Esophagus squamous epithelium (tissue), 5 donors: Measurements from ENCODE around the gene EPC1. TPM values are rescaled to one million over a fixed set of nuclear protein-coding genes. Genes with fewer than 3 reads are reported as not detected.

Source experiments
- DNase-seq: peaks from one replicate; lab custom pipeline; 2025; lab: John Stamatoyannopoulos, UW
- H3K27ac ChIP-seq, 4 donors: fragments of 200-600 bp; sonication (generic); one replicate each; pipeline ENCODE4 v1.5.1; 2016 to 2019; ENCODE audit warnings: mild to moderate bottlenecking in 1 of 4
- H3K27me3 ChIP-seq, 4 donors: fragments of 200-600 bp; sonication (generic); 1 replicate in 3 of 4; 2 replicates in 1 of 4; pipeline versions ENCODE4 v1.5.1 to v1.6.0; 2017 to 2021; ENCODE audit warnings: antibody characterized with exemption in 1 of 4
- H3K36me3 ChIP-seq, 3 donors: fragments of 200-600 bp; sonication (generic); one replicate each; pipeline ENCODE4 v1.5.1; 2016 to 2019
- H3K4me1 ChIP-seq, 3 donors: fragments of 200-600 bp; sonication (generic); one replicate each; pipeline ENCODE4 v1.5.1; 2017 to 2019
- H3K4me3 ChIP-seq, 4 donors: fragments of 200-600 bp; sonication (generic); 1 replicate in 3 of 4; 2 replicates in 1 of 4; pipeline ENCODE4 v1.5.1; 2016 to 2019; ENCODE audit warnings: mild to moderate bottlenecking in 2 of 4, moderate library complexity in 1 of 4
- H3K9me3 ChIP-seq, 3 donors: fragments of 200-600 bp; sonication (generic); one replicate each; pipeline ENCODE4 v1.5.1; 2016 to 2019
- POLR2A ChIP-seq, 4 donors: fragments of 450-650 bp; IDR thresholded peaks; one replicate each; pipeline ENCODE4 v1.6.1; 2017; ENCODE audit warnings: antibody characterized with exemption in 4 of 4, mild to moderate bottlenecking in 4 of 4, moderate library complexity in 3 of 4
- WGBS, 2 donors: methylation state at CpG; one replicate each; pipeline ENCODE4 v1.1.5; 2018; 5-methylcytosine and 5-hydroxymethylcytosine counted together
- intact Hi-C: fragments of 100-400 bp; cut with DNase I; formaldehyde crosslinking; loops from one replicate; pipeline ENCODE4 v1.15.0; 2022
- total RNA-seq, 4 donors: library from RNA; depleted of rRNA; stranded (reverse); fragments of >200 nt; gene quantifications; one replicate each; pipeline ENCODE4 v1.1.0, GENCODE V29; 2016
- TF ChIP-seq, protein P1 (sequence below), 6 experiments: fragments of 450-650 bp in 4 of 6; fragments of 200-600 bp in 2 of 6; sonication (generic) in 2 of 6; IDR thresholded peaks; one replicate each; pipeline ENCODE4 v1.5.1; 2016 to 2019; ENCODE audit warnings: antibody characterized with exemption in 6 of 6, mild to moderate bottlenecking in 4 of 6, moderate library complexity in 4 of 6
- donor health status: DM: yes; HTN: yes; CAD: no.

Gene EPC1
- total RNA-seq, 4 donors from 2014 or later = 12.3 to 31.7 (median 21.7) TPM

GRCh38 chr10:32379950-32380551 lies 33.1 kb upstream of the EPC1 start:
- no peak for TF ChIP-seq POLR2A (IDR thresholded peaks at IDR 0.05)
- TF ChIP-seq, protein P1, sequence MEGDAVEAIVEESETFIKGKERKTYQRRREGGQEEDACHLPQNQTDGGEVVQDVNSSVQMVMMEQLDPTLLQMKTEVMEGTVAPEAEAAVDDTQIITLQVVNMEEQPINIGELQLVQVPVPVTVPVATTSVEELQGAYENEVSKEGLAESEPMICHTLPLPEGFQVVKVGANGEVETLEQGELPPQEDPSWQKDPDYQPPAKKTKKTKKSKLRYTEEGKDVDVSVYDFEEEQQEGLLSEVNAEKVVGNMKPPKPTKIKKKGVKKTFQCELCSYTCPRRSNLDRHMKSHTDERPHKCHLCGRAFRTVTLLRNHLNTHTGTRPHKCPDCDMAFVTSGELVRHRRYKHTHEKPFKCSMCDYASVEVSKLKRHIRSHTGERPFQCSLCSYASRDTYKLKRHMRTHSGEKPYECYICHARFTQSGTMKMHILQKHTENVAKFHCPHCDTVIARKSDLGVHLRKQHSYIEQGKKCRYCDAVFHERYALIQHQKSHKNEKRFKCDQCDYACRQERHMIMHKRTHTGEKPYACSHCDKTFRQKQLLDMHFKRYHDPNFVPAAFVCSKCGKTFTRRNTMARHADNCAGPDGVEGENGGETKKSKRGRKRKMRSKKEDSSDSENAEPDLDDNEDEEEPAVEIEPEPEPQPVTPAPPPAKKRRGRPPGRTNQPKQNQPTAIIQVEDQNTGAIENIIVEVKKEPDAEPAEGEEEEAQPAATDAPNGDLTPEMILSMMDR (IDR thresholded peaks at IDR 0.05) = no peak
- no peaks in the 10 kb centered on the region for H3K9me3 ChIP-seq
- intact Hi-C loops = no loop called here
- H3K27ac ChIP-seq = peak overlapping the region in 3 of 4 donors; percentile 61 to 93 (median 88)
- H3K27me3 ChIP-seq = no peaks in the 10 kb centered on the region
- H3K4me3 ChIP-seq = peak overlapping the region in 1 of 4 donors; percentile 70
- H3K36me3 ChIP-seq = no peaks in the 10 kb centered on the region
- no peak for DNase-seq
- peaks cover 0 to 27% (median 0%) of the 10 kb centered on the region in 3 donors for H3K4me1 ChIP-seq
- WGBS, 2 donors = 60 to 76% methylated on average over 7 of the region's 7 CpGs

- no peak for TF ChIP-seq POLR2A (IDR thresholded peaks at IDR 0.05)
- TF ChIP-seq, protein P1 (IDR thresholded peaks at IDR 0.05) = no peak
- no peaks in the 10 kb centered on the region for H3K36me3 ChIP-seq
- peak overlapping the region; percentile 48 to 72 (median 63) for H3K4me3 ChIP-seq
- peaks cover 0 to 33% (median 0%) of the 10 kb centered on the region in 3 donors for H3K4me1 ChIP-seq
- H3K9me3 ChIP-seq = no peaks in the 10 kb centered on the region
- no peaks in the 10 kb centered on the region for H3K27me3 ChIP-seq
- no peak for DNase-seq
- 13 to 22% methylated on average over 10 of the region's 10 CpGs for WGBS, 2 donors
- peak overlapping the region; percentile 61 to 93 (median 86) for H3K27ac ChIP-seq
- intact Hi-C loops = no loop called here
These were observed 32.5 kb upstream of the EPC1 start for GRCh38 chr10:32379318-32379949.

- peak overlapping the region; percentile 80 to 93 (median 86) for H3K27ac ChIP-seq
- H3K4me1 ChIP-seq = peaks cover 0 to 37% (median 0%) of the 10 kb centered on the region in 3 donors
- WGBS, 2 donors = 0 to 1% methylated on average over 18 to 19 of the region's 19 CpGs
- peak; percentile 74 for DNase-seq
- H3K36me3 ChIP-seq = no peaks in the 10 kb centered on the region
- H3K4me3 ChIP-seq = peak overlapping the region; percentile 48 to 72 (median 63)
- H3K9me3 ChIP-seq = no peaks in the 10 kb centered on the region
- no peaks in the 10 kb centered on the region for H3K27me3 ChIP-seq
- TF ChIP-seq, protein P1 (IDR thresholded peaks at IDR 0.05) = no peak
- TF ChIP-seq POLR2A (IDR thresholded peaks at IDR 0.05) = peak in 2 of 4 donors; percentile 39 to 74
- intact Hi-C loops = no loop called here
These were observed 31.7 kb upstream of the EPC1 start for GRCh38 chr10:32378363-32379317.

DNA sequence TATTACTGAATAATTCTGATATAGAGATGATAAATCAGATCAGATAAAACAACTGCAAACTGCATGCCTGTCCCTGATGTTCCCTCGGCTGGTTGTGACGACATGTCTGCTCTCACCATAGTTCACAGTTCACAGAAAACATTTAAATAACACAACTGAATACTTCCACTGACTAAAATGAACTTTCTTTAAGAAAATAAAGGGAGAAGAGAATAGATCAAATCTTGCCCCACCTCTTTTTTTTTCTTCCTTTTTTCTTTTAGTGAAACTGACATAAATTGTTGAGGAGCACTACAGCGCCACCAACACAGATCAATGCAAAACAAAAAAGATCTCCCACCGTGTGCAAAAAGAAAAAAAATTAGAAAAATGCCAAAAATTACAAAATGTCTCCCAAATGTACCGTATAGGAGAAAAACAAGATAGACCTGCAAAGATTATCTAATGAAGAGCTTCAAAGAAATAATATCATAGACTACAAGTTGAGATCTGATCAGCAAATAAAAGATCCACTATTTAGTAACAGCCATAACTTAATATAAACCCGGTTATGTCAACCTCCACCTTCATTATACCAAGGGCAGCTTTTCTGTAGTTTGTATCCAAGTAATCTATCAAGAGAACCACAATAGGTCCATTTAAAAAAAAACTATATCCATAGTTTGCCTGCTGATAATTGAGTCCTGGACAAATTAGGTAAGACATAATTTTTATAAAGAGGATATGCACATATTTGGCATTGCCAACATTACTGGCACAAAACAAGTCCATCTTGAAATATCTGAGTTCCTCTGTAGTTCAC lies 30.7 kb upstream of the EPC1 start:
- no peaks in the 10 kb centered on the region for H3K9me3 ChIP-seq
- peaks cover 0 to 42% (median 0%) of the 10 kb centered on the region in 3 donors for H3K4me1 ChIP-seq
- peak overlapping the region; percentile 48 to 72 (median 63) for H3K4me3 ChIP-seq
- H3K36me3 ChIP-seq = no peaks in the 10 kb centered on the region
- no peak for DNase-seq
- peak overlapping the region; percentile 46 to 93 (median 86) for H3K27ac ChIP-seq
- intact Hi-C loops = no loop called here
- WGBS, 2 donors = 0 to 1% methylated on average over 6 of the region's 6 CpGs
- TF ChIP-seq, protein P1 (IDR thresholded peaks at IDR 0.05) = peak in 2 of 6 experiments; percentile 10 to 27
- TF ChIP-seq POLR2A (IDR thresholded peaks at IDR 0.05) = no peak
- H3K27me3 ChIP-seq = no peaks in the 10 kb centered on the region
